Activated T-helper 17 cell treated with anti-CD3 and anti-CD28 coated beads, Interleukin-2, amount 50 U/mL, for 72 hours (primary cell): ENCODE results near the gene TMIGD3. TPM values are rescaled to one million over a fixed set of nuclear protein-coding genes. Genes with fewer than 3 reads are reported as not detected.

ENCODE experiments used
- ATAC-seq: fragments of 150-1000 bp; cut with Tn5 transposase; replicated peaks from 2 replicates; pipeline ENCODE4 v1.10.0; 2021; ENCODE audit warnings: mild to moderate bottlenecking, moderate library complexity
- H3K27ac Mint-ChIP-seq: one replicate; pipeline ENCODE4 v1.8.0; 2022; ENCODE audit warnings: mixed read lengths
- H3K27me3 Mint-ChIP-seq: one replicate; pipeline ENCODE4 v1.8.0; 2022; ENCODE audit warnings: mixed read lengths
- H3K36me3 Mint-ChIP-seq: one replicate; pipeline ENCODE4 v1.8.0; 2022; ENCODE audit warnings: low read depth, mild to moderate bottlenecking, mixed read lengths
- H3K4me1 Mint-ChIP-seq: one replicate; pipeline ENCODE4 v1.8.0; 2022; ENCODE audit warnings: mixed read lengths
- H3K4me3 Mint-ChIP-seq: one replicate; pipeline ENCODE4 v1.8.0; 2022; ENCODE audit warnings: mild to moderate bottlenecking, mixed read lengths
- H3K9me3 Mint-ChIP-seq: one replicate; pipeline ENCODE4 v1.8.0; 2022; ENCODE audit warnings: mixed read lengths
- total RNA-seq, 2 donors: library from RNA; stranded (reverse); gene quantifications; one replicate each; pipeline ENCODE4 v1.2.3, GENCODE V29; 2022

Gene TMIGD3
- total RNA-seq, 2 donors from 2014 or later, result 0.41 TPM; not detected in 1

DNA sequence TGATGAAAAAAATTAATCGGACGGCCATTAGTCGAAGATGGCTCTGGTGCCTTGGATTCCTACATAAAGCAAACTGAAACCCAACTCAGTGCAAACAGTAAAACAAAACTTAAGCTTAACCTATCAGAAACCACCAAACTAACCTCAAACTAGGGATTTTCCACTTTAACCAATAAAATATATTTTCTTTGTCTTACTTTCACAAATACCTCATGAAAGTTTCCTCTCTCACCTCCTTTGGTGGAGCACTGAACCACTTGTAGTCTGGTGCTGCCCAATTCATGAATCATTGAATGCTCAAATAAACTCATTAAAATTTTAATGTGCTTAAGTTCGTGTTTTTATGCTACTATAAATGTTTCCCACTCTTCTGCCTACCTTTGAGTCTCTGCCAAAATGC is 7.0 kb downstream of the TMIGD3 start:
- peak overlapping the region; percentile 21 for H3K4me3 Mint-ChIP-seq
- ATAC-seq, result peak; percentile 76
- peak overlapping the region; percentile 7 for H3K27ac Mint-ChIP-seq
- no peaks in the 10 kb centered on the region for H3K27me3 Mint-ChIP-seq
- H3K9me3 Mint-ChIP-seq, result no peaks in the 10 kb centered on the region
- no peaks in the 10 kb centered on the region for H3K36me3 Mint-ChIP-seq
- peaks cover 9% of the 10 kb centered on the region for H3K4me1 Mint-ChIP-seq

DNA sequence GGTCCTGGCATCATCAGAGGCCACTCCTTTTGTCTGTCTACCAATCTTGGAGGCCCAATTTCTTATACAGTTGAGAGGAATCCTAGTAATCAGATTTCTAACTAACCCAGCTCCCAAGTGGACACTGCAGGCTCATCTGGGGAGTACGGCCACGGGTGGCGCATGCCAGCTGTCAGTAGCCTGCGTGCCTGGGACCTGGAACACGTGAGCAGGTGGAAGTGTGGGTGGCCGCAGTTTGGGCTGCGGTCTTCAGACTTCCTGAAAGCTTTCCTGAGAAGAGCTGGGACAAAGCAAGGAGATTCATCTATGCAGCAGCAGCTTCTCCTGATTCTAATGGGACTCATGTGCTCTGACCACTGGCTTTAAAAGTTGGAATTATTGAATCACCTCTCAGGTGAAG is 12.4 kb downstream of the TMIGD3 start:
- no peak overlapping the region for H3K27ac Mint-ChIP-seq
- no peaks in the 10 kb centered on the region for H3K36me3 Mint-ChIP-seq
- H3K9me3 Mint-ChIP-seq, result no peaks in the 10 kb centered on the region
- H3K4me3 Mint-ChIP-seq, result no peak overlapping the region
- H3K27me3 Mint-ChIP-seq, result no peaks in the 10 kb centered on the region
- ATAC-seq, result no peak
- no peaks in the 10 kb centered on the region for H3K4me1 Mint-ChIP-seq

- H3K36me3 Mint-ChIP-seq, result no peaks in the 10 kb centered on the region
- no peaks in the 10 kb centered on the region for H3K27me3 Mint-ChIP-seq
- no peak for ATAC-seq
- no peaks in the 10 kb centered on the region for H3K4me1 Mint-ChIP-seq
- no peak overlapping the region for H3K4me3 Mint-ChIP-seq
- H3K9me3 Mint-ChIP-seq, result no peaks in the 10 kb centered on the region
- no peak overlapping the region for H3K27ac Mint-ChIP-seq
These were observed 13.2 kb downstream of the TMIGD3 start for GRCh38 chr1:111490220-111490619.

- H3K9me3 Mint-ChIP-seq, result no peaks in the 10 kb centered on the region
- no peak overlapping the region for H3K27ac Mint-ChIP-seq
- no peaks in the 10 kb centered on the region for H3K4me1 Mint-ChIP-seq
- no peak overlapping the region for H3K4me3 Mint-ChIP-seq
- H3K27me3 Mint-ChIP-seq, result no peaks in the 10 kb centered on the region
- ATAC-seq, result no peak
- no peaks in the 10 kb centered on the region for H3K36me3 Mint-ChIP-seq
These were observed 13.8 kb downstream of the TMIGD3 start for GRCh38 chr1:111489604-111490003.

DNA sequence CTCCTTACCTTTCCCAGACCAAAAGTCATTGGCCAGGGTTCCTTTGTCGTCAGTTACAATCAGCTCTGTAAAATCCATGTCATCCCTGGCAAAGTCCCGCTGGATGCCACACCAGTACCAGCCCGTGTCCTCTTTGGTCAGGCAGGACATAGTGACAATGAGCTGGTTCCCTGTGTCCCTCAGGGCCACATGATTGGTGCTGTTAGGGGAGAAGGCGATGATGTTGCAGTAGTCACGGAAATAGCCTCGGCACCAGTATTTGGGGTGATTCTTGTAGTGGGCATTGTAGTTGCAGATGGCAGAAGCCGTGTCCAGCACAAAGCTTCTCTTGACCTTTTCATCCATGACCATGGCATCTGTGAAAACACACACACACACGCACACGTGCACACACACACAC is 14.8 kb downstream of the TMIGD3 start:
- no peak overlapping the region for H3K4me3 Mint-ChIP-seq
- no peaks in the 10 kb centered on the region for H3K9me3 Mint-ChIP-seq
- H3K27ac Mint-ChIP-seq, result no peak overlapping the region
- H3K4me1 Mint-ChIP-seq, result no peaks in the 10 kb centered on the region
- no peak for ATAC-seq
- no peaks in the 10 kb centered on the region for H3K36me3 Mint-ChIP-seq
- no peaks in the 10 kb centered on the region for H3K27me3 Mint-ChIP-seq

GRCh38 chr1:111487133-111487532 is 16.3 kb downstream of the TMIGD3 start:
- Mint-ChIP-seq H3K27me3 (no peaks in the 10 kb centered on the region), H3K4me1 (no peaks in the 10 kb centered on the region), H3K9me3 (no peaks in the 10 kb centered on the region), H3K27ac (no peak overlapping the region), H3K4me3 (no peak overlapping the region), H3K36me3 (no peaks in the 10 kb centered on the region)
- ATAC-seq, result no peak

DNA sequence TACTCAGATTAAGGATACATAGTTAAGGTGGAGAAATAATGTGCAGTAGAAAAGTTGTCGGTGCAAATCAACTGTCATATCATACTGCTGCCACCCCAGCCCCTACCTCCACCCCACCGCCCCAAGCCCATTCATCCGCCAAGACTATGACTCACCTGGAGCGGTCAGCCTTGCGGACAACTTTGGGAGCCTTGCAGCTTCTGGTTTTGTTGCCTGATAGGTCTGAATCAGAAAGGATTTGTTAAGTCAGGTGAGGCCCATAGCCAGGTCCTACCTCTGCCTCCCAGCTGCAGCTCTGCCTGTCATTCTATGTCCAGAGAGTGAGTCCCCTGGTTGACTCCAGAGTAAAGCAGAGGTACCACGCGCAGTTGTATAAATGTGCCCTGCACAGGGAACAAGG is 17.0 kb downstream of the TMIGD3 start:
- no peaks in the 10 kb centered on the region for H3K9me3 Mint-ChIP-seq
- no peak for ATAC-seq
- H3K4me1 Mint-ChIP-seq, result no peaks in the 10 kb centered on the region
- H3K4me3 Mint-ChIP-seq, result no peak overlapping the region
- no peak overlapping the region for H3K27ac Mint-ChIP-seq
- no peaks in the 10 kb centered on the region for H3K36me3 Mint-ChIP-seq
- no peaks in the 10 kb centered on the region for H3K27me3 Mint-ChIP-seq

DNA sequence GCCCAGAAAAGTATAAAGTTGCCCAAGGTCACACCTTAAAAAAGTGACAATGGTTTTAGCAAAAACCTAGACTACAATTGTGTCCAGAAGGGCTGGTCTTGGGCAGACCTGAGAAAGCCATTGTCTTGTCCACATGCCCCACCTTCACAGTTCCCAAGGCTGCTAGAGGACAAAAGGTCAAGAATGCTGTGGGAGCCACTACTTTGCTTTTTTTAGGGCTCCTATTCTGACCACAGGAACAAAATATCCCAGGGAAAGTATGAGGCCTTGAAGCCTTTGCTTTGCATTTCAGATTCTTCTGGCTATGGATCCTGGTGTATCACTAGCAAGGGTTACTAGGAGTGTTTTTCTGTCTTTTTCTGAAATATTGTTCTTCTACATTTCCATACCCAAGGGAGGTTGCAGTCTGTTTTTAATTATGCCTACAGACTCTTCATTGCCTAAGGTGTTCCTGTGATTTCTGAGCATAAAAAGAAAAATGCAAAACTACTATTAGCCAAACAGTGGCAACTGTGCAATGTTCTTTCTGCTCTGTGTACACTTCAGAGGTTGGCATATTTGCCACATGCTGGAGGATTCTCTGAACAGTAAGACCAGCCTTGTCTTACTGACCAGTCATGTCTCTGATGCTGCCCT is 18.9 kb downstream of the TMIGD3 start:
- no peak for ATAC-seq
- no peak overlapping the region for H3K4me3 Mint-ChIP-seq
- no peaks in the 10 kb centered on the region for H3K9me3 Mint-ChIP-seq
- no peaks in the 10 kb centered on the region for H3K27me3 Mint-ChIP-seq
- H3K27ac Mint-ChIP-seq, result no peak overlapping the region
- H3K4me1 Mint-ChIP-seq, result no peaks in the 10 kb centered on the region
- H3K36me3 Mint-ChIP-seq, result no peaks in the 10 kb centered on the region

DNA sequence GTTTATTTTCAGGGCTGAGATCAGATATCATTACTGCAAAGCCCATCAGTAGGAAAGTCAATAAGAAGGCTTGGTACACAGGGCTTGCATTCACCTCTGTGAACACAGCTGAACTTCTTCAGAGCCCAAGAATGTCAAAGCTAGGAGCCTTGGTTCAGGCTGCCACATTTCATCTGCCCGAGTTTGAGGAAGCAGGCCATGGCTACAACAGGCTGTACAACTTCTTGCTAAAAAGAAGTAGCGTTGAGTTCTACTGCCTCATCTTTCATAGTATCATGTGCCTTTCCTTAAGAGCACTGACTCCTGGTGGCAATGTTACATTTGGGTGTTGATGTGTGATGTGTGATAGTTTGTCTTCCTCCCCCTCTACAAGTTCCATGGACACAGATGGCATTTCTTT is 19.6 kb downstream of the TMIGD3 start:
- Mint-ChIP-seq H3K9me3 (no peaks in the 10 kb centered on the region), H3K4me3 (no peak overlapping the region), H3K27me3 (no peaks in the 10 kb centered on the region), H3K27ac (no peak overlapping the region), H3K4me1 (no peaks in the 10 kb centered on the region), H3K36me3 (no peaks in the 10 kb centered on the region)
- no peak for ATAC-seq

- H3K4me1 Mint-ChIP-seq, result peaks cover 3% of the 10 kb centered on the region
These were observed 20.3 kb downstream of the TMIGD3 start for GRCh38 chr1:111483166-111483565.

DNA sequence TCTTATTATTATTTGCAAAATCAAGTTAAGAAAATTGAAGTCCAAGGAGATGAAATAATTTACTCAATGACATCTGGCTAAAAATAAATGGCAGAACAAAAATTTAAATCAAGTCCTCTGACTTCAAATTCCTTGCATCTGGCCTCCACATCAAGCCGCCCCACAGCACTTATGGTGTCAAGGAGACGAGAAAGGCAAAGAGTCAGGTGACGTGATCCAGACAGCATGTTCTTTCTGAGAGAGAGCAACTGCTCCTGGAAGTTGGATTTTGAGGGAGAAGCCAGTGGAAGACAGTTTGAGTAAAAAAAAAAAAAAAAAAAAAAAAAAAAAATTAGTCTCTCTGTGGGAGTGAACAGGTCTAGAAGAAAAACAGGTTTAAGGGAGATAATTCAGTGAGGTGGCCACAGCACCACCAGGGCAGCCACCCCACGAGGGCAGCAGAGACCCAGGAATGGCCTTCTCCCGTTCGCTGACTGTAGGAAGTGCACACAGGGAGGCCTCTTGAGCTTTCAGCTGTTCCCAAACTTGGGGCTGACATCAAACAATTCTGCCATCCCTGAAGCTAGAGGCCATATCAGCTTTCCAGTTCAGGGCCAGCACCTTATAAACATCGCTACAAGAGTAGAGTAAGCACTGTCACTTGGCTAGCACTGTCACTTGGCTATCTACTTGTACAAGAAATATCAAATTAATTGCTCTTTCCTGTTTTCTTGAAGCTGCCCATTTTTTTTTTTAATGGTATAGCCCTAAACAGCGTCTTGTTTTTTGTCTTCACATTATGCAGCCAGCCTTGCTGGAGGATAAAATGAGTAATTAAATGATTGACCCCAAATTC is 21.8 kb downstream of the TMIGD3 start:
- Mint-ChIP-seq H3K27ac (no peak overlapping the region), H3K36me3 (peaks cover 15% of the 10 kb centered on the region), H3K4me1 (peaks cover 19% of the 10 kb centered on the region), H3K4me3 (no peak overlapping the region), H3K9me3 (peaks cover 5% of the 10 kb centered on the region), H3K27me3 (no peaks in the 10 kb centered on the region)
- peak; percentile 75 for ATAC-seq

More at GRCh38 chr1:111483166-111483565, 20.3 kb downstream of the TMIGD3 start:
- no peak for ATAC-seq
- no peaks in the 10 kb centered on the region for H3K9me3 Mint-ChIP-seq
- no peak overlapping the region for H3K27ac Mint-ChIP-seq
- H3K27me3 Mint-ChIP-seq, result no peaks in the 10 kb centered on the region
- H3K4me3 Mint-ChIP-seq, result no peak overlapping the region
- H3K36me3 Mint-ChIP-seq, result peaks cover 5% of the 10 kb centered on the region

DNA sequence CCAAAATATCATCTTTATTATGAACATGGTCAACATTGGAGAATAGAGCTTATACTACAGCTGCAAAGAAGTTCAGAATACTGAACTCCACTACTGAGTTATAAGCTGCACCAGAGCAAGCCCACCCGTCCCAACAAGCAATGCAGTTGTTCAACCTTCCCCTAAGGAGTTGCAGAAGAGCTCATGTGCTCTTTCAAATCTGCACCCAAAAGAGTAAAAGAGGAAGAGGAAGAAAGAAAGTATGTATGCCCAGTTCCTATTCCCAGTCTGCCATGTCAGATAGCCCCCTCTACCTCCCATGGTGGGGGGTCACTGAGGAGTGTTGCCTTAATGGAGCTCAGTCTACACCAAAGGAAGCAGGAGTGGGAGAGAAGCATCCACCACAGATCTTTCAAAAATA is 22.8 kb downstream of the TMIGD3 start:
- peaks cover 25% of the 10 kb centered on the region for H3K4me1 Mint-ChIP-seq
- no peak overlapping the region for H3K27ac Mint-ChIP-seq
- no peaks in the 10 kb centered on the region for H3K27me3 Mint-ChIP-seq
- H3K4me3 Mint-ChIP-seq, result no peak overlapping the region
- peaks cover 15% of the 10 kb centered on the region for H3K36me3 Mint-ChIP-seq
- H3K9me3 Mint-ChIP-seq, result peaks cover 5% of the 10 kb centered on the region
- ATAC-seq, result no peak

GRCh38 chr1:111476761-111477309 is 26.6 kb downstream of the TMIGD3 start:
- Mint-ChIP-seq H3K9me3 (peaks cover 5% of the 10 kb centered on the region), H3K36me3 (peaks cover 22% of the 10 kb centered on the region), H3K27ac (peak overlapping the region; percentile 8), H3K4me3 (no peak overlapping the region), H3K4me1 (peaks cover 37% of the 10 kb centered on the region), H3K27me3 (no peaks in the 10 kb centered on the region)
- peak; percentile 64 for ATAC-seq

- Mint-ChIP-seq H3K27ac (peak overlapping the region; percentile 16), H3K4me3 (no peak overlapping the region), H3K4me1 (peaks cover 37% of the 10 kb centered on the region), H3K36me3 (peaks cover 22% of the 10 kb centered on the region), H3K9me3 (peaks cover 5% of the 10 kb centered on the region), H3K27me3 (no peaks in the 10 kb centered on the region)
- no peak for ATAC-seq
These were observed 27.2 kb downstream of the TMIGD3 start for GRCh38 chr1:111476214-111476613.

DNA sequence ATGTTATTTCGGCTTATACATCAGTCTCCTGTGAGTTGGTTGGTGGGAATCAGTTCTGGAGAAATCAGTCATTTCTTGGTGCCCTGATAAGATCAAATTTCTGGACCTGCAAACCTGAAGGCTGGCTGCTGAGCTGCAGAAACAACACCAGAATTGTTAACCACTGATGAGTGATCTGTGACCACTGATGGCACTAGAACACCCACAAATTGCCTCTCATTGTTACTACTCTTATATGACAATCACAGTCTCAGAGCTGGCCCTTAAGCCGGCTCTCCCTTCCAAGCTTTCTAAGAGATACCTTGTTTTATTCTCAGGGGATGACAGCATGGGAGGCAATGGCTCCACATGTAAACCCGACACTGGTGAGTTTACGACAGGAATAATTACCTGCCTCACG is 27.7 kb downstream of the TMIGD3 start:
- peaks cover 37% of the 10 kb centered on the region for H3K4me1 Mint-ChIP-seq
- peaks cover 22% of the 10 kb centered on the region for H3K36me3 Mint-ChIP-seq
- H3K4me3 Mint-ChIP-seq, result no peak overlapping the region
- ATAC-seq, result peak; percentile 81
- peak overlapping the region; percentile 16 for H3K27ac Mint-ChIP-seq
- peaks cover 5% of the 10 kb centered on the region for H3K9me3 Mint-ChIP-seq
- H3K27me3 Mint-ChIP-seq, result no peaks in the 10 kb centered on the region
